Frontal cortex (tissue), 4 donors: ENCODE data around the gene GTPBP4. TPM values are rescaled to one million over a fixed set of nuclear protein-coding genes. Genes with fewer than 3 reads are reported as not detected.
A peak's percentile ranks its signal among the peaks of the same experiment; 100 is the strongest.

Experiments used
- DNase-seq, 2 donors: peaks; one replicate each; pipeline ENCODE4 v3.0.0; 2012; ENCODE audit warnings: low spot score in 2 of 2
- FAIRE-seq: peaks from 2 replicates; lab custom pipeline; 2012; peaks lifted over from hg19 to GRCh38; lab: Jason Lieb, UNC
- total RNA-seq: library from RNA; depleted of rRNA; stranded (reverse); fragments of >200 nt; gene quantifications from one replicate; pipeline ENCODE4 v1.2.3, GENCODE V29; 2014
- donor health status: control.
- donor health status: control.
- donor health status: control.

GTPBP4 gene
- total RNA-seq, result 21.6 TPM

GRCh38 chr10:987870-988666, at the start of gene GTPBP4:
Gene GTPBP4, plus strand, starts transcription at chr10:988434. Its CDS starts 46 bp downstream, at chr10:988480.
- FAIRE-seq (no peak), DNase-seq (peak; percentile 97 to 100)

GRCh38 chr10:938941-939678, 49.1 kb upstream of the GTPBP4 start:
- DNase-seq (no peak), FAIRE-seq (no peak)

GRCh38 chr10:943334-944033, 44.8 kb upstream of the GTPBP4 start:
- DNase-seq, result no peak
- no peak for FAIRE-seq

- no peak for FAIRE-seq
- DNase-seq, result peak in 1 of 2 donors; percentile 61
These were observed 44.0 kb upstream of the GTPBP4 start for GRCh38 chr10:944034-944831.

- FAIRE-seq (no peak), DNase-seq (no peak)
These were observed 42.5 kb upstream of the GTPBP4 start for GRCh38 chr10:945778-946177.

GRCh38 chr10:947051-947450, 41.2 kb upstream of the GTPBP4 start:
- FAIRE-seq, result no peak
- peak in 1 of 2 donors; percentile 33 for DNase-seq

GRCh38 chr10:947881-948280, 40.4 kb upstream of the GTPBP4 start:
- DNase-seq (no peak), FAIRE-seq (no peak)

GRCh38 chr10:948347-948746, 39.9 kb upstream of the GTPBP4 start:
- DNase-seq (no peak), FAIRE-seq (no peak)

- DNase-seq, result no peak
- no peak for FAIRE-seq
These were observed 38.8 kb upstream of the GTPBP4 start for GRCh38 chr10:949446-949845.

- FAIRE-seq (no peak), DNase-seq (no peak)
These were observed 34.4 kb upstream of the GTPBP4 start for GRCh38 chr10:953836-954235.

GRCh38 chr10:954396-954795, 33.8 kb upstream of the GTPBP4 start:
- DNase-seq (no peak), FAIRE-seq (no peak)

- no peak for DNase-seq
- no peak for FAIRE-seq
These were observed 33.0 kb upstream of the GTPBP4 start for GRCh38 chr10:955127-955819.

GRCh38 chr10:955820-956217, 32.4 kb upstream of the GTPBP4 start:
- FAIRE-seq (no peak), DNase-seq (no peak)

- FAIRE-seq, result no peak
These were observed 30.1 kb upstream of the GTPBP4 start for GRCh38 chr10:958106-958505.

GRCh38 chr10:958856-959255, 29.4 kb upstream of the GTPBP4 start:
- DNase-seq, result no peak
- FAIRE-seq, result no peak

More at GRCh38 chr10:958106-958505, 30.1 kb upstream of the GTPBP4 start:
- no peak for DNase-seq

GRCh38 chr10:962342-962741, 25.9 kb upstream of the GTPBP4 start:
- DNase-seq, result no peak
- no peak for FAIRE-seq

GRCh38 chr10:963186-963585, 25.0 kb upstream of the GTPBP4 start:
- DNase-seq (no peak), FAIRE-seq (no peak)

- FAIRE-seq (no peak), DNase-seq (no peak)
These were observed 24.6 kb upstream of the GTPBP4 start for GRCh38 chr10:963655-964054.

- FAIRE-seq, result no peak
- no peak for DNase-seq
These were observed 23.8 kb upstream of the GTPBP4 start for GRCh38 chr10:964321-964987.
